ENCODE data around the gene NRP2.

The NRP2 gene, protein sequence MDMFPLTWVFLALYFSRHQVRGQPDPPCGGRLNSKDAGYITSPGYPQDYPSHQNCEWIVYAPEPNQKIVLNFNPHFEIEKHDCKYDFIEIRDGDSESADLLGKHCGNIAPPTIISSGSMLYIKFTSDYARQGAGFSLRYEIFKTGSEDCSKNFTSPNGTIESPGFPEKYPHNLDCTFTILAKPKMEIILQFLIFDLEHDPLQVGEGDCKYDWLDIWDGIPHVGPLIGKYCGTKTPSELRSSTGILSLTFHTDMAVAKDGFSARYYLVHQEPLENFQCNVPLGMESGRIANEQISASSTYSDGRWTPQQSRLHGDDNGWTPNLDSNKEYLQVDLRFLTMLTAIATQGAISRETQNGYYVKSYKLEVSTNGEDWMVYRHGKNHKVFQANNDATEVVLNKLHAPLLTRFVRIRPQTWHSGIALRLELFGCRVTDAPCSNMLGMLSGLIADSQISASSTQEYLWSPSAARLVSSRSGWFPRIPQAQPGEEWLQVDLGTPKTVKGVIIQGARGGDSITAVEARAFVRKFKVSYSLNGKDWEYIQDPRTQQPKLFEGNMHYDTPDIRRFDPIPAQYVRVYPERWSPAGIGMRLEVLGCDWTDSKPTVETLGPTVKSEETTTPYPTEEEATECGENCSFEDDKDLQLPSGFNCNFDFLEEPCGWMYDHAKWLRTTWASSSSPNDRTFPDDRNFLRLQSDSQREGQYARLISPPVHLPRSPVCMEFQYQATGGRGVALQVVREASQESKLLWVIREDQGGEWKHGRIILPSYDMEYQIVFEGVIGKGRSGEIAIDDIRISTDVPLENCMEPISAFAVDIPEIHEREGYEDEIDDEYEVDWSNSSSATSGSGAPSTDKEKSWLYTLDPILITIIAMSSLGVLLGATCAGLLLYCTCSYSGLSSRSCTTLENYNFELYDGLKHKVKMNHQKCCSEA

DNA sequence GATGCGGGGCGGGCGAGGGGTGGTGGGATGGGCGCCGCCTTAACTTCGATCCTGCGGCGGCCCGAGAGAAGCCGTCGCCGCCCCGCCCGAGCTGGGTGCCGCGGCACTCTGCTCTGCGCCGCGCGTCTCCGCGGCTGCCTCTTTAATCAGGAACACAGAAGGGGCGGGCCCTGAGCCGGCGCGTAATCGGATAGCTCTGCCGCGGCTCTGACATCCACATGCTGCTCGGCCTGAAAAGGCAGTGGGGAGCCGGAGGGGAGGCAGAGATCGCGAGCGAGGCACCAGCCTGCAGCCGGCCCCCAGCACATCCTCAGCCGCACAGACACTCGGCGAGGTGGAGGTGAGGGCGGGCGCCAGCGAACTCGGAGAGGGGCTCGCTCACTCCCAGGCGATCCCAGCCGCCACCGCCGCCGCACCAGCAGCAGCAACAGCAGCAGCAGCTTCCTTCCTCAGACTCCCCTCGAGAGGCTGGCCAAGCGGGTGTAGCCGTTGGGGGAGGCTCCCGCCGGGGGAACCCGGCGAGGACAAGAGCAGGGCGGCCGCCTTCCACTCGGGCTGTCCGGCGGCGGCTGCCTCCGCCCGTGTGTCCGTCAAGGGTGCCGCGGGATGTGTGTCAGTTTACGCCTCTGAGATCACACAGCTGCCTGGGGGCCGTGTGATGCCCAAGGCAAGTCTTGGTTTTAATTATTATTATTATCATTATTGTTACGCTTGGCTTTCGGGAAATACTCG lies at the start of gene NRP2:
Gene NRP2, plus strand, starts transcription at position 263 of the 732 bp plus-strand sequence. CDS start 790 bp downstream, outside the sequence.
- peak; percentile 65 for DNase-seq

DNA sequence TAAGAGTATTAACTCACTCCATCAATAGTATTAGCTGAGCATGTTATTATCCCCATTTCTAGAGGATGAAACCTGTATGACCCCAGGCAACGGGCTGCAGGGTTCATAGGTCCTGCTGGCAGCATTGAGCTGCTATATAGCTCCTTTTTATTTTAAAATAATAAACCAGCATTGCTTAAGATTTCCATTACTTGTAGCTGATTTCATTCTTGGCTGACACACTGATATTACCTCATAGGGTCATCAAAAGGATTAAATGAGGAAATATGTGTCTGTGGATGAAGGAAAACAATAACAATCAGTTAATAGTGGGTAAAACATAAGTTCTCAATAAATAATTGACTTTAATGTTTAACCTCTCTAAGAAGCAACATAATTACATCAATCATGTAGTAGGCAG lies 48.3 kb upstream of the NRP2 start:
- no peak for DNase-seq

DNA sequence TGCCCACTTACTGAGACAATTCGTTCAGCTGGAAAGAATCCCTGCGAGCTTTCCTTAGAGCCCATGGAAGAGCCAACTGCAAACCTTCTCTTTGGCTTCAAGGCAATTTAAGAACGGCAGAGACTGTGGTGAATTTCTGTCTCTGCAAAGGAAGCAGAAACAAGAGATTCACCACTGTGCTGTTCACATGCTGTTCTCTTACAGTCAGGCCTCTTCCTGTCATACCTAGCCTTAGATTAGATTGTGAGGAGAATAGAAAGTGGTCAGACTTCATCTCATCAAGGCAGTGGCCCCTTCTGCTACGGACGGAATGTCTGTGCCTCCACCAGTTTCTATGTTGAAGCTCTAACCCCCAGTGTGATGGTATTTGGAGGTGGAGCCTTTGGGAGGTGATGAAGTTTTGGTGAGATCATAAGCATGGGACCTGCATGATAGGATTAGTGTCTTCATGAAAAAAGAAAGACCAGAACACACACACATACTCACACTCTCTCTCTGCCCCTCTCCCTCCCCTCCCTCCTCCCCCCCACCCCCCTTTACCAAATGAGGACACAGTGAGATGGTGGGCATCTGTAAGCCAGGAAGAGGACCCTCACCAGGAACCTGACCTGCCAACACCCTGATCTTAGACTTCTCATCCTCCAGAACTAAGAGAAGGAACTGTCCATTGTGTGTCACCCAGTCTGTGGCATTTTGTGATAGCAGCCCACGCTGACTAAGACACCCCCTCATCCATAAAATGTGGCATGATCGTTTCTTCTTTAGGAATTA lies 45.6 kb upstream of the NRP2 start:
- no peak for DNase-seq

DNA sequence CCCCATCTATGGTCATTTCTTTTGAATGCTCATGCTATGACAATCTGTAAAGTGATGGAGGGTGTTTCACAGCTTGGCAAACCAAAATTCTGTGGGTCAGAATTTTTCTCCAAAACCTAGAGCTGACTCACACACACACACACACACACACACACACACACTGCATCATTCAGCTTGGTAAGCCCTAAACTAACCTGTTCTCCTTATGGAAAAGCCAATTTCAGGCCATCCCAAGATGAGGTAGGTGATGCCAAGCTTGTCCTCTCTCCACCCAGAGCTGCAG lies 45.0 kb upstream of the NRP2 start:
- DNase-seq, result no peak

DNA sequence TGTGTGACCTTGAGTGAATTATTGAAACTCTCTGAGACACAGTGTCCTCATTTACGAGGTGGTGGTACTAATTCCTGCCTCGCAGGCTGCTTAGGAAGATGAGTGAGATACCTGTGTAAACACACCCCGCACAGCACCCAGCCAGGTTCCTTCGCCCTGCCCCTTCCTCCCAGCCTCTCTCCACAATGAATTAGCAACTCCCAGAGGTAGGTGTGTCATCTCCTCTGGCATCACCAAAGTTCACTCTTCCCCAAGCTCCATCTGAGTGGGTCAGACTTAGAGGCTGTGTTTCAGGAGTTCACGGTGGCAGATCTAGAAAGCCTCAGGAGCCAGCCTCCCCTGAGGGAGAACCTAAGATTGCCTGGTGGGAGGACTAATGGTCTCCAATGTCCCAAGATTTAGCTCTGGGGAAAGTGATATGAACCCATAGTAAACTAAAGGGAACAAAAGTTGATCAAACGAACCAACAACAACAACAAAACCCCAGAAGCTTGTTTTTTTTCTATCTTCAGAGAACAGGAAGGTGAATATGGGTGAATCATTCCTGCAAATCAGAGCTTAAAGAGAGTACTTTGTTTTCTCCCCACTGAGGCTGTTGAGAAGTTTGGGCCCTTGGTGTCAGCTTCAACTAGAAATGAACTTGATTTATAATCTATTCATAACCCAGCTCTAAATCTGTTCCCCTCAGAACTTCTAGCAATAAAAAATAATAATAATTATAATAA lies 44.4 kb upstream of the NRP2 start:
- no peak for DNase-seq

DNA sequence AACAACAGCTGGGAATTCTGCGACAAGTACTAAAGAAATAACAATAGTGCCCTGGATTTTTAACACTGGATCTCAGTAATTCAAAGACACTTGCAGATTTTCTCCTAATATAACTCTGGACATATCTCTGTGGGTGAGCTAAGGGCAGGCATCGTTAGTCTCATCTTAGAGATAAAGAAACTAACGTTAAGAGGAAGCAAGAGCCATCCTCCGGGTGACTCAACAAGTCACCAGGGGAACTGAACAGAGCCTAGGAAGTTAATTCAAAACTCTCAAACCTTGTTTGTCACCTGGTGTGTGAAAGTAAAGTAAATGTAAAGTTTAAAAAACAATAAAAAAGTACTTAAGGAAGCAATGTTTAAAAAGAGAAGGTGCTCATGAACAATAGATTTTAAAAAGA lies 41.6 kb upstream of the NRP2 start:
- DNase-seq, result no peak

DNA sequence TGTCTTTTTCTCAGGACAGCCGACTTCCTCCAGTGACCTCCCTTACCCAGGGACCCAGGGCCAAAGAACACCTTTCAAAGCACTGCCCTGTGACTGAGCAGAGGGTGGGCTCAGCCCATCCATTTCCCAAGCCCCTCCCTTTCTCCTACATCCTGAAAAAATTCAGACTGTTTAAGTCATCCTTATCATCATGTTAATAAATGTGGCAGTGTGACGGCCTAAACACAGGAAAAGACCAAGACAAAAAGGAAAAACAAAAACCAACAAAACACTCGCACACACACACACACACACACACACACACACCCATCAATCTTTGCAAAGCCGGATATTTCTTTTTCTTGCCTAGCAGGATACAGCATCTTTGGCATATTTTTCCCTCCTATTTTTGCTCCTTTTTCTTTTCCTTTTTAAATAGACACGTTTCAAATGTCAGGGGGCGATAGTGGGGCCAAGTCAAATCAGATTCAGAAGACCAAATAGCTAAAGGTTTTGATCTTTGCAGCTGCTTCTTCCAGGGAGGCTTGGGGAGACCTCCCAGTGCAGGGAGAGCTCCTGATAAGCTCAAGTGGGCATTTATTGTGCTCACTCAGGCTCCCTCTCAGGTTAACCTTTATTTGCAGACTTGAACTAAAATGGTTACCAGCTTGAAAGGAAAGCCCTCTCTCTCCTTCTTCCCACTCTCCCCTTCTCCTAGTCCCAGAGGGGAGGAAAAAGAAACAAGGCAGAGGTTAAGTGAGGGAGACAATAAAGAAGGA lies 39.5 kb upstream of the NRP2 start:
- no peak for DNase-seq

DNA sequence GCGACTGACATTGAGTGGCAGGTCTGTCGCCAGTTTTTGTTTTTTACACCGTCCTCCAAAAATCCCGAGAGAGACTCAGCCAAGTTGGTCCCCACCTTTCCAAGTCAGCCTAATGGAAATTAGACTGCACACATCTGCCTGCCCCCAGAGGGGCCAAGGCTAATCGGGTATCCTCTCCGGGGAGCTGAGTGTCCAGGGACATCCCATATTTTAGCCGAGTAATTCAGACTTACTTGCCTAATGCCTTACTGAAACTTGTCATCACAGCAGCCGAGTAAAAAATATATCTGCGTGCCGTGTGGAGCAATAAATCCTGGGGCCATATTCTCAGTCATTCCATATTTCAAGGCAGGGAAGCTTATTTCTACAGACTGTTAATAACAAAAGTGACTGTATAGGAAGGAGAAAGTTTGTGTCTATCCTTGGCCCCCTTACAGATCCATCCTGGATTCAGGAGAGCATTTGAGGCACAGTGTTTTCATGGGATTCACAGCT lies 38.9 kb upstream of the NRP2 start:
- no peak for DNase-seq

DNA sequence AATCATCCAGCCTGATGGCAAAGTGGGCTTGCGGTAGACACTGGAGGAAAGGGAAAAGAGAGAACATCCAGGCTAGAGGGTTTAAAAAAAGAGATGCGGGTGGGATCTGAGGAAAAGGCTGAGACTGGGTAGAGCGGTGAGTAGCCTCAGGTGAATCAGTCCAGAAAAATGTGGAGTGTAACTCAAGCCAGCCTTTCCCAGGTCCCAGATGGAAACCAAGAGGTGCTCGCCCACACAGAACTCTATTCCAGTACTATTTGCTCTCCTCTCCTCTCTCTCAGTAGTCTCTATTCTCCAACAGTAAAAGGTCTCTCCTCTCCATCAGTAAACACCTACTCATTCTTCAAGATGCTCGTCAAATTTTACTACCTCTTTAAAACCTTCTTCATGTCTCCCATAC lies 38.3 kb upstream of the NRP2 start:
- no peak for DNase-seq

DNA sequence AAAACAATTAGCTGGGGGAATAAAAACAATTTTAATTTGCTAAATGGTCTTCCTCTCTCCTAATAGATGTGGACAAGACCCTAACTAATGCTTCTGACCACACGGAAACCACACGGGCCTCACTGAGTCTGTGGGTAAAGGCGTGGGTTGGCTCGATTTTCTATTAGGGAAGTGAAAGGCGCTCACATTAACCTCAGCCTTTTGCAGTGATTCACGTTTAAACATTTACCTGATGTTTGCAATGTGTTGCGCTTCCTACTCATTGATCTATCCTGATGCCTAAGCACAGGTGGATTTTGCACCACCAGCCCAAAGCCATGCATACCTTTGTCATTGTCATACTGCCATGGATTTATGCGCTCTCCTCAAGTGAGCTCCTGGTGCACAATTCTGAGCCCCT lies 35.6 kb upstream of the NRP2 start:
- DNase-seq, result no peak

DNA sequence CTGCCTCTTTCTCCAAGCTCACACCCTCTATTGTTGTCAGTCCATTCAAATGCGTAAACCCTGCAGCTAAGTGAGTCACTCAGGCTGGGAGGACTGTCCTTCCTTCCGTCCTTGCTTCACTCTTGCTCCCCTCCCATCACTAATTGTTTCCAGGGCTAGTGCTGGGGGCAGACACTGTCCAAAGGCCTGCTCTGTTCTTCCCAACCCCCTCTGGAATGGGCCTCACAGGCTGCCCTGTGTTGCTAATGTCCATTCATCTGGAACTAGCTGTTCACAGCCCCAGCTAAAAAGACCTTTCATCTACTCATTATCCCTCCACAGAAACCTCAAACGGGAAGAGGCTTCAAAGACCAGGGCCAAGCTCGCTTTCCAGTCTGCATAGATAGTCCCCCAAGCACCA lies 31.9 kb upstream of the NRP2 start:
- no peak for DNase-seq

DNA sequence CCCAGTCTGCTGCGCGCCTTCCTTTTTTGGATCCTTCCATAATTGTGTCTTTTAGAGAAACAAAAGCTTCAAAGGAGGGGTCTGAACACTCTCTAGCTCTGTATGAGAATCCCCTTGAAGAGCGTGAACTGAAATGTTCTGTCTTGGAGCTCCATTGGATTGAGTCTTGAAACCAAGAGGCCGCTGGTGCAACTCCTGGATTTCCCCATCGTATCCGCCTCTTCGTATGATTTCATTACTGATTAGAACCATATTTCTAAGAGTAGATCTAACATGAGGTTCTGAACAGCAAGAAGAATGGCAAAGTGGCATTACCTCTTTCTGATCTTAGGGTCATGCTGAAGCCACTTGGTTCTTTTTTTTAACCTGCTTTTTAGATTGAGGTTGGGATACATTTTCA lies 31.4 kb upstream of the NRP2 start:
- no peak for DNase-seq

DNA sequence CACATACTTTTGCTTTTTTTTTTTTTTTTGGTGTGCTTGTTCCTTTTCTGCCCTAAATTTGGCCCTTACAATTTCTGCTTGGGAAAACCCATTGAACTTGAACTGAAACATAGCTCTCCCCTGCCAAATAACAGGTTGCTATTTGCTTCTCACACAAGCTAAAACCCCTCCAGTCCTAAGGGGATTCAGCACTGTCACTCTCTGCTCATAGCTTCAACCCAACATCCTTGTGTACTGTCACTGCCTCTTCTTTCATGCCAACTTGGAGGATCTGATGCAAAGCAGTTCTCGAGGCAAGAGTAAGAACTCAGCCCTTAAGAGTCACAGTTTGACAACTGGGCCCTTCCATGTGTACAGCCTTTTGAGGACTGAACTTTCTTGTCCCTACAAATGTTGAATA lies 30.6 kb upstream of the NRP2 start:
- DNase-seq, result no peak

DNA sequence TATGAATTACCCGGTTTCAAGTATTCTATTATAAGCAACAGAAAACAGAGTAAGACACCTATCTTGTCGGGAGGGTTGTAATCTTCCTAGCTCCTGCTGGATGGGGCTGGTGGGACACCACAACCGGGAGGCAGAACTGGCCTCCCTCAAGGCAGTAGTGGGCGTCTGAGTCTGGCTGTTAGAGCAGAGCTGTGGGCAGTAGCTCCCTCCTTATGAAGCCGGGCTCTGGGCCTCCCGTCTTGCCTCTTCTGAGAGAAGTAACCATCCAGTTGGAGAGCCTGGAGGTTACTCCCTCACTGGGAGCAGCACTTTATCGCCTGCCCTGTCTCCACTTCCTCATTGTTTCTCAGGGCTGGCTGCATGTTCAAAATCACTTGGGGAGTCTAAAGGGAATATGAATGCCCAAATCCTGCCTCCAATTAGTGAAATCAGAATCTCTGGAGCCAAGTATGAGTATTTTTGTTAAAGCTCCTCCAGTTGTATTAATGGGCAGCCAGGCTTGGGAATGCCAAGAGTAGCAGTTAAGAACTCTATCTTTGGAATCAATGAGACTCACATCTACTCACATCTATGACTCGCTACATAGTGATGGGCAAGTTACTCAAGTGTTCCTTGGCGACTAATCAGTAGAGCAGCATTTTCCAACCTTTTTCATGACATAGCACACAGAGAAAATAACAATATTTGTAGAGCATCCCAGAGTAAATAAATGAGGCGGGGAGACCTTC lies 27.3 kb upstream of the NRP2 start:
- no peak for DNase-seq

DNA sequence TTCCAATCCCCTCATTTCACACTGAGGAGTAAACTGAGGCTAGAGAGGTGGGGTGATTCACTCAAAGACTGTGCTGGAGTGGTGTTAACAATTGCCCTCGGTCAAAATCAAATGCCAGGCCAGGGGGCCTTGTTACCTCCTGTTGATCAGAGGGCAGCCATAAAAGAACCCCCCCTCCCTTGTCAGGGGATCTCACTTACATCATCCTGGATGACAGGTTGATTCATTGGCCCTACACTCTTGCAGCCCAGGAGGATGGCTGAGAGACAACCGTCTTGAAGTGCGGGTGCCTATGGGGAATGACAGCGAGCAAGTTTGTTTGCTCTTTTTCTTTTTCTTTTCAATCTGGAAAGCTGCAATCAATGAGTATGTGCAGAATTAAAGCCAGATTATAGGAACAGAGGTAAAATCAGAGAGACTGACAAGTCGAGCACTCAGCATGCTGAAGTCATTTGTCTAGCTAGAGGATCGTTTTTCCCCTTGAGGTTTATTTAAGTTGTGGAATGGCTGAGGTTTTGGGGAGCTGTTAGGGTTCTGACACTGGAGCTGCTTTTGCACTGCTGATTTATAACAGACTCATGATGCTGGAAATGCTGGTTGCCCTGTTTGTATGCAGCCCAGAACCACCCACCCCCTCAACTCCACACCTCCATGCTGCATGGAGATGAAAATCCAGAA lies 26.4 kb upstream of the NRP2 start:
- no peak for DNase-seq

DNA sequence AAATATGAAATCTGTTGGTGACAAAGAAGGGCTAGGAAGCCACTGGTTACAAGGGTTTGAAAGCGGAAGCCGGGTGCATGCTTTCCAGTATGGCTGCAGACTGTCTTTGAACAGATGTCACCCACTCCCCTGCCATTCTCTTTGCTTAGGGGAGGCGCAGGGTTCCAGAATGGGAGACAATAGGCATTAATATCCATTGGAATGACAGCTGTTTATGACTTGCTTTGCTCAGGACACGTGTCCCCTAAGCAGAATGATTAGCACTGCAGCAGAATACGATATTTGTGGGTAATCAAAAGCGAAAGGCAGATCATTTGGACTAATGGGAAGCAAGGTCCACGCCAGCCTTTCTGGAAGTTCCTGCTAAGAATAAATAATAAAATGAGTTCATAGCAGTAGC lies 25.8 kb upstream of the NRP2 start:
- DNase-seq, result no peak

DNA sequence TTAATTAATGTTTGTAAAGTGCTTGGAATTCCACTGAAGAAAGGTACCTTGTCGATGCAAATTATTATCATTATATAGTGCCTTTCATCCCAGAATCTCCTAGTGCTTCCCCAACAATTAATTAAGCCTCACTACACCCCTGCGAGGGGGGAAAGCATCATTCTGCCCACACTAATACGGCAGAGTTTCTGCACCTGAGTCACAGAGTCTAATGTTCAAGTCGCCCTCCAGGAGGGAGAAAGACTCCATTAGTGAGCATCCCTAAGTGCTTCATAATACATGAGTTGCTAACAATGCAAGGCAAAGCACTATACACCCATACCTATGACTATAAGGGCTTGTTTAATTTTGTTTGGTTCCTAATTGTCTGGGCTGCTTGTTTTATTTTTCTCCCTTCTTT lies 25.4 kb upstream of the NRP2 start:
- DNase-seq, result no peak

DNA sequence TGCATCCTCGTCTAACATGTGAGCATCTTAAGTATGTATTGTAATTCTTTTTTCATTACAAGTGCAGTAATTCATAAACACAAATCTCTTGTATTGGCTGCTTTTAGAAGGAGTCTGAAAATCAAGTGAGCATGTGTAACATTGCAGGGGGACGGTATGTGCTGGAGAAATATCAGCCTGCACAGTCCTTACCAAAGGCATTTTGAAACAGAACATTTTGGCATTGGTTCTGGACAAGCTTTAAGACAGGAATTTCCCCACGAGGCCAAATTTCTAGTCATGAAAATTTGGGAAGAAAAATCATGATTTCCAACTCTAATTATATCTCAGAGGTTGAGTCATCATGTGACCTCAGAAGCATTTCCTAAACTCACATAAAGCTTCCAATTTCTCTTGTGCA lies 24.7 kb upstream of the NRP2 start:
- DNase-seq, result no peak

DNA sequence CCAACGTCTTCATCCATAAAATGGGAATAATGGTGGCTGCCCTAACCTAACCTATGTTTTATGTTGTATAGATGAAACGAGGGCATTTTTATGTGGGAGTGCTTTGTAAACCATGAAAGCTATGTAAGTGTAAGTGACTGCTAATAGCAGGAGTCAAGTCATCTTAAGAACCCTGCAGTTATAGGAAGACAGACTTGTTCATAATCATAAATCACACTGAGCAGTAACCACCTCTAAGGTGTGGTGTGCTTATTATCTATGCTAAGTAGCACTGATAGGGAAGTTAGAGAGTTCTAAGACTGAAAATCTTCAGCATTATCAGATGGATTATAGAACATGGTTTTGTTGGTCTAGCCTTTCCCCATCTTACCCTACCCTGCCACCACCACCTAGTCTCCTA lies 24.2 kb upstream of the NRP2 start:
- DNase-seq, result no peak

DNA sequence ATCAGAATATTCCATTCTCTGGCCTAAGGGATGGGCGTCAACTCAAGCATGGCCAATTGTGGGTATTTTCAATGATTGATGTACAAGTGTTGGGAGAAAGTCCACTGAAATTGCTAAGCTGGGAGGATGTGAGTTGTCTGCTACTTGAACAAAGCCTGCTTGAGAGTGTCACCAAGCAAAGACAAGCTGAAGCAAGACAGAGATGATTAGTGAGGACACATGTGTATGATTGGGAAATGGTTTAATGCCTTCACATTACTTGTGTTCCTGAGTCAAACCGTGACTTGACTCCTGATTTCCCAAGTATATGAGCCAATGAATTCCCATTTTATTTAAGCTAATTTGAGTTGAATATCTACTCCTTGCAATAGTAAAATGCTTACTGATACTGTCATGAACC lies 23.7 kb upstream of the NRP2 start:
- no peak for DNase-seq

All from DMS153 (cell line).